ENCODE data around the gene TSGA10IP.

Gene TSGA10IP

GRCh38 chr11:65917434-65918210, 27.7 kb upstream of the TSGA10IP start:
- no peak for DNase-seq (ENCODE audit: low read depth)
- TF ChIP-seq, protein P1, sequence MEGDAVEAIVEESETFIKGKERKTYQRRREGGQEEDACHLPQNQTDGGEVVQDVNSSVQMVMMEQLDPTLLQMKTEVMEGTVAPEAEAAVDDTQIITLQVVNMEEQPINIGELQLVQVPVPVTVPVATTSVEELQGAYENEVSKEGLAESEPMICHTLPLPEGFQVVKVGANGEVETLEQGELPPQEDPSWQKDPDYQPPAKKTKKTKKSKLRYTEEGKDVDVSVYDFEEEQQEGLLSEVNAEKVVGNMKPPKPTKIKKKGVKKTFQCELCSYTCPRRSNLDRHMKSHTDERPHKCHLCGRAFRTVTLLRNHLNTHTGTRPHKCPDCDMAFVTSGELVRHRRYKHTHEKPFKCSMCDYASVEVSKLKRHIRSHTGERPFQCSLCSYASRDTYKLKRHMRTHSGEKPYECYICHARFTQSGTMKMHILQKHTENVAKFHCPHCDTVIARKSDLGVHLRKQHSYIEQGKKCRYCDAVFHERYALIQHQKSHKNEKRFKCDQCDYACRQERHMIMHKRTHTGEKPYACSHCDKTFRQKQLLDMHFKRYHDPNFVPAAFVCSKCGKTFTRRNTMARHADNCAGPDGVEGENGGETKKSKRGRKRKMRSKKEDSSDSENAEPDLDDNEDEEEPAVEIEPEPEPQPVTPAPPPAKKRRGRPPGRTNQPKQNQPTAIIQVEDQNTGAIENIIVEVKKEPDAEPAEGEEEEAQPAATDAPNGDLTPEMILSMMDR (IDR thresholded peaks at IDR 0.05; ENCODE audit: insufficient read depth, low read depth, low read length, missing control alignments): no peak
- peak overlapping the region; percentile 92 for H3K4me3 ChIP-seq (ENCODE audit: low read depth, low read length)

DNA sequence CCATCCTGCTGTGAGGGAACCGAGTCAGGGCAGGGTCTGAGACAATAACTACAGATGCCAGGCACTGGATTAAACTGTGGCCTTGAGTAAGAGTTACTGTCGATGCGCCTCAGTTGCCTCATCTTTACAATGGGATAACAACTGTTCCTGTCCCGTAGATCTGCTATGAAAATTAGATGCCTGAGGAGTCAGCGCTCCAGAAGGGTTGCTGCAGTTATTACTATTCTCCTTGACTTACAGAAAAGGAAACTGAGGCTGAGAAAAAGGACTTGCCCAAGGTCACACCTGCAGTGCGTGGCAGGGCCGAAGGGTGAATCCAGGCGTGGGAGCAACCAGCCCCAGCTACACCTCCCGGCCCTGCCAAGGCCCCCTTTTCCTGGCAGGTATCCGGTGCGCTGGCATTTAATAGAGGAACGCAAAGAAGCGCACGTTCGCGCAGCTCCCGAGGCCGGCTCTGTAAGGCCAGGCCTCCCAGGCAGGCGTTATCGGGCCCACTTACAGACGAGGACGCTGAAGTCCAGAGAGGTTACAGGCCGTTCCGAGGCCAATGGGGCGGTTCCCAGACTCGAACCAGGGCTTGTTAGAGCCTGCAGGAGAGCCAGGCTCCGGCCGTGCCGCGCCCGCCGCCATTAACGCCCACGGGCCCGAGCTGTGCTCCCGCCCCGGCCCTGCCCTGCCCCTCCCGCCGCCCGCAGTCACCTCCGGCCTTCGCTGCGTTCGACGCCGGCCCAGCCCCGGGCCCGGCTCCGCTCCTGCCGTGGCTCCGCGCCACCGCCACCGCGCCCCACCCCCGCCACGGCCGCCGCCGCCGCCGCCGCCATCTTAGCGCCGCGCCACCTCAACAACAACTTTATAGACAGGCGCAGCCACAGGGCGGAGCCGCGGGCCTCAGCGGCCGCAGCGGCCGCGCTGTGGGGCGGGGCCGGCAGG, 26.8 kb upstream of the TSGA10IP start, which contains the start of gene C11orf68:
C11orf68 (minus strand) TSS at position 852 of the 930 bp plus-strand sequence; CDS start at position 821, 31 bp downstream.
- TF ChIP-seq, protein P1 (IDR thresholded peaks at IDR 0.05; ENCODE audit: insufficient read depth, low read depth, low read length, missing control alignments): no peak
- H3K4me3 ChIP-seq (ENCODE audit: low read depth, low read length): peak within 1 kb of the TSS; percentile 92
- DNase-seq (ENCODE audit: low read depth): peak; percentile 57

GRCh38 chr11:65919141-65919572, 26.1 kb upstream of the TSGA10IP start, which contains the start of gene DRAP1:
DRAP1 (plus strand) TSS chr11:65919426; CDS start chr11:65919502, 76 bp downstream.
- peak within 1 kb of the TSS; percentile 92 for H3K4me3 ChIP-seq (ENCODE audit: low read depth, low read length)
- peak; percentile 99 for DNase-seq (ENCODE audit: low read depth)
- TF ChIP-seq, protein P1 (IDR thresholded peaks at IDR 0.05; ENCODE audit: insufficient read depth, low read depth, low read length, missing control alignments): no peak

DNA sequence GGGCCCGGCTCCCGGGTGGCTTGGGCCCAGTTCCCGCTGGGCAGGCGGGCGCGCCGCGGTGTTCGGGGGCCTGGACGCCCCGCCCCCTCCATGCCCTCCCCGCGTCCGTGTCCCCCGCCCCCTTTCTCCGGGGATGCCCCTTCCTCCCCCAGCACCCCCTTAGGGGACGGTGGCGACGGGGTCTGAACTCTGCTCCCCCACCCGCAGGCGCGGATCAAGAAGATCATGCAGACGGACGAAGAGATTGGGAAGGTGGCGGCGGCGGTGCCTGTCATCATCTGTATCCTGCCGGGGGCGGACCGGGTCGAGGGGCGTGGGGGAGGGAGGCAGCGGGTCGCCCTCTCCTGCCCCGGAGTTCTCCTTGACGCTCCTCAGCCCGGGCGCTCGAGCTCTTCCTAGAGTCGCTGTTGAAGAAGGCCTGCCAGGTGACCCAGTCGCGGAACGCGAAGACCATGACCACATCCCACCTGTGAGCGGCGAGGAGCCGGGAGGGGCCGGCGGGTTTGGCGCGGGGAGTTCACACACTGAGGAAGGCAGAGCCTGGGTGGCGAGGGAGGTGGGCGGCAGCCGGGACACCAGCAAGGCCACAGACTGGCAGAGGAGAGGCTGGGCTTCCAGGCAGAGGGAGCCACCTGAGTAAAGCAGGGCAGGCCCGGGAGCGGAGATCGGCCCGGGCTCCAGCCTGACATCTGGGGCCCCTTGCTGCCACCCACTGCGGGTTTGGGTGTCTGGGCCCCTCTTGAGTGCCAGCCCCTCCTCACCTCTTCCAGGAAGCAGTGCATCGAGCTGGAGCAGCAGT, 25.5 kb upstream of the TSGA10IP start:
- TF ChIP-seq, protein P1 (IDR thresholded peaks at IDR 0.05; ENCODE audit: insufficient read depth, low read depth, low read length, missing control alignments): no peak
- peak; percentile 56 for DNase-seq (ENCODE audit: low read depth)
- H3K4me3 ChIP-seq (ENCODE audit: low read depth, low read length): peak overlapping the region; percentile 80

DNA sequence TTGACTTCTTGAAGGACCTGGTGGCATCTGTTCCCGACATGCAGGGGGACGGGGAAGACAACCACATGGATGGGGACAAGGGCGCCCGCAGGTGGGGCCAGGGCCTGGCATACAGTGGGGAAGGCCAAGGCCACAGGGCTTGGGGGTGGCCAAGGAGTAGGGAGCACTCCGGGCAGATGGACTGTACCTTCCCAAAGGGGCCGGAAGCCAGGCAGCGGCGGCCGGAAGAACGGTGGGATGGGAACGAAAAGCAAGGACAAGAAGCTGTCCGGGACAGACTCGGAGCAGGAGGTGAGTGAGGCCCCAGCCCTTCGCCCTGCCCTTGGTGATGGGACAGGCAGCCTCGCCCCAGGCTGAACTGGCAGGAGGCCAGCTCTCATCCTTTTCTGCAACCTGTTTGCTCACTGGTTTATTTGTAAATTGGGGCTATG, 24.9 kb upstream of the TSGA10IP start:
- H3K4me3 ChIP-seq (ENCODE audit: low read depth, low read length): peak overlapping the region; percentile 80
- DNase-seq (ENCODE audit: low read depth): no peak
- TF ChIP-seq, protein P1 (IDR thresholded peaks at IDR 0.05; ENCODE audit: insufficient read depth, low read depth, low read length, missing control alignments): no peak

GRCh38 chr11:65921033-65921555, 24.2 kb upstream of the TSGA10IP start:
- no peak overlapping the region for H3K4me3 ChIP-seq (ENCODE audit: low read depth, low read length)
- TF ChIP-seq, protein P1 (IDR thresholded peaks at IDR 0.05; ENCODE audit: insufficient read depth, low read depth, low read length, missing control alignments): no peak
- DNase-seq (ENCODE audit: low read depth): no peak
